GM19438 (cell line): ENCODE results near the gene TMEM92.
"Not testable (repeated sequence)": the region's sequence is repeated elsewhere in the genome, so short reads cannot be mapped to it uniquely, and the experiment has no call there.

Experiments
- ATAC-seq: cut with Tn5 transposase; IDR thresholded peaks from one replicate; pipeline ENCODE4 v1.9.1; 2021; ENCODE audit warnings: low read depth; ENCODE audit not compliant: unreplicated experiment

TMEM92 gene

GRCh38 chr17:50272711-50273653, 1.3 kb upstream of the TMEM92 start:
- ATAC-seq, result no peak

- no peak for ATAC-seq
Observed at GRCh38 chr17:50273654-50274040, 619 bp upstream of the TMEM92 start.

GRCh38 chr17:50274897-50275221, 593 bp downstream of the TMEM92 start:
- ATAC-seq, result no peak

GRCh38 chr17:50275279-50275678, 1.0 kb downstream of the TMEM92 start:
- ATAC-seq, result no peak

GRCh38 chr17:50276588-50277356, 2.5 kb downstream of the TMEM92 start:
- no peak for ATAC-seq

- ATAC-seq, result no peak
Observed at GRCh38 chr17:50277357-50277754, 3.1 kb downstream of the TMEM92 start.

GRCh38 chr17:50278526-50279180, 4.4 kb downstream of the TMEM92 start:
- ATAC-seq, result no peak

- ATAC-seq, result no peak
Observed at GRCh38 chr17:50279181-50279526, 4.9 kb downstream of the TMEM92 start.

GRCh38 chr17:50279639-50280038, 5.4 kb downstream of the TMEM92 start:
- ATAC-seq, result no peak

- no peak for ATAC-seq
Observed at GRCh38 chr17:50280068-50280467, 5.8 kb downstream of the TMEM92 start.

- no peak for ATAC-seq
Observed at GRCh38 chr17:50280801-50281441, 6.7 kb downstream of the TMEM92 start.

GRCh38 chr17:50281739-50282401, 7.6 kb downstream of the TMEM92 start:
- no peak for ATAC-seq

- ATAC-seq, result no peak
Observed at GRCh38 chr17:50283246-50283645, 9.0 kb downstream of the TMEM92 start.

- no peak for ATAC-seq
Observed at GRCh38 chr17:50283714-50284113, 9.4 kb downstream of the TMEM92 start.

- no peak for ATAC-seq
Observed at GRCh38 chr17:50285941-50286340, 11.7 kb downstream of the TMEM92 start.

- not testable (repeated sequence) for ATAC-seq
Observed at GRCh38 chr17:50287302-50287701, 13.0 kb downstream of the TMEM92 start.

- ATAC-seq, result no peak
Observed at GRCh38 chr17:50288306-50288705, 14.0 kb downstream of the TMEM92 start.

GRCh38 chr17:50289278-50289677, 15.0 kb downstream of the TMEM92 start:
- ATAC-seq, result no peak

GRCh38 chr17:50289991-50290702, 15.9 kb downstream of the TMEM92 start:
- ATAC-seq, result no peak

GRCh38 chr17:50290933-50291332, 16.7 kb downstream of the TMEM92 start:
- no peak for ATAC-seq
